GM12874 (cell line): ENCODE results near the gene ADGRL3.

Experiments
- CTCF ChIP-seq: IDR thresholded peaks from 2 replicates; pipeline ENCODE4 v1.5.1; 2011; ENCODE audit warnings: low read depth, mild to moderate bottlenecking, control low read depth, low read length, moderate library complexity; ENCODE audit not compliant: insufficient read depth

The ADGRL3 gene

GRCh38 chr4:61376301-61376700, 176.2 kb downstream of the ADGRL3 start:
- TF ChIP-seq CTCF: no peak

DNA sequence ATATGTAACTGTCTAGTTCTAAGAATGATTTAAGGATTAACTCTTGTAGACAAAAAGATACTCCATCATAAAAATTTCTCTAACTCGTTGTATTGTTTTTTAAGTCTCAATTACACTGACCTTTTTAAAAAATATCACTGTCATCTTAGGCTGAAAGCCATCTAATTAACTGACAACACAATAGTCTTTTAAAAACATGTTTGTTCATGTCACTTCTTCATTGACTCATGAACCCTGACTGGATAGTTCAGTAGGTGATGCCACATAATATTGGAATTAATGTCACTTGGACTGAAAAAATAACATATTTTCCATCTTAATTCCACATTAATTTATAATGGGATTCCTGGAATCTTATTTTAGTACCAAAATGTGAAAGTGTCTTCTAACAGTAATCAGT, 179.3 kb downstream of the ADGRL3 start:
- no peak for TF ChIP-seq CTCF

- no peak for TF ChIP-seq CTCF
Observed at GRCh38 chr4:61380865-61381264, 180.7 kb downstream of the ADGRL3 start.

- TF ChIP-seq CTCF: no peak
Observed at GRCh38 chr4:61385256-61385655, 185.1 kb downstream of the ADGRL3 start.

DNA sequence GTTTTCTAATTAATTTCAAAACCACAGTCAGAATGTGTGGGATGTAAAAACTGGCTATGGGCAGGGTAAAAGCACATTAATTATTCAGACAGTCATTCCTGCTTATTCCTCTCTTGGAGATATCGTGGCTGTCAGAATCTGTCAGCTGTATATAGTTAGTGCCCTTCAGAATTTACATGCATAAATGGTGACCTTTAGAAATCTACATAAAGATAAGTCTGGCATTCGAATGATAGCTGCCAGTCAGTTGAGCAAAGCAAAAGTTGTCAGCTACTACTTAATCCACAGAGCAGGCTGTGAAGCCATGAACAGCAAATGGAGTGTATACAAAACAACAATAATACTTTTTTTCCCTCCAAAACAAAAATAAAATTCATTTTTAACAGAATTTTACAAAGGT, 189.5 kb downstream of the ADGRL3 start:
- TF ChIP-seq CTCF: no peak

GRCh38 chr4:61395754-61396153, 195.6 kb downstream of the ADGRL3 start:
- no peak for TF ChIP-seq CTCF

DNA sequence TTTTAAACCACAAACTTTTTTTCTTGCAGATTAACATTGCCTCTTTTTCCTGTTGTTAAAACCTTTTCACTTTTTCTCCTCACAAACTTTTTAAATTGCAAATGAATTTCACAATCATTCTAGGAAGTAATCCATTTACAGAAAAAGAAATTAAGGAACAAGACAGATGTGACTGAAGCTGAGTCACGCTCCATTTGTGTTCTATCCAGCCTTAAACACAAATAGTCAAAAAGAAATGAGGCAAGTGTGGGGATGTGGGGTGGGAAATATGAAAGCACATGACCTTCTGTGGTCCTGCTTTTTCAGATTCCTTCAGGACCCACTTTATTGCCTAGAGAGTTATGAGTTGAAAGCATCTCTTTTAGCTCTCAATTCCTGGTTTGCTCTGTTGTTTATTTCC, 197.0 kb downstream of the ADGRL3 start:
- TF ChIP-seq CTCF: no peak

- TF ChIP-seq CTCF: no peak
Observed at GRCh38 chr4:61400439-61401038, 200.4 kb downstream of the ADGRL3 start.
